Ishikawa (cell line): ENCODE measurements around the gene PLPP4.

Experiments
- CREB1 ChIP-seq: IDR thresholded peaks from 2 replicates; pipeline ENCODE4 v1.6.1; 2012; ENCODE audit warnings: low read depth
- EP300 ChIP-seq: IDR thresholded peaks from 2 replicates; pipeline ENCODE4 v1.6.1; 2012; ENCODE audit warnings: borderline replicate concordance
- RAD21 ChIP-seq: IDR thresholded peaks from 2 replicates; pipeline ENCODE4 v1.6.1; 2012; ENCODE audit warnings: low read depth
- TAF1 ChIP-seq: IDR thresholded peaks from 2 replicates; pipeline ENCODE4 v1.6.1; 2012; ENCODE audit warnings: low read depth, mild to moderate bottlenecking
- TF ChIP-seq, protein P1 (sequence below): IDR thresholded peaks from 2 replicates; pipeline ENCODE4 v1.6.1; 2012
- TF ChIP-seq, protein P2 (sequence below): IDR thresholded peaks from 2 replicates; pipeline ENCODE4 v1.6.1; 2012
- TF ChIP-seq, protein P3 (sequence below): IDR thresholded peaks from 2 replicates; pipeline ENCODE4 v1.6.1; 2012; ENCODE audit warnings: low read depth, mild to moderate bottlenecking

DNA sequence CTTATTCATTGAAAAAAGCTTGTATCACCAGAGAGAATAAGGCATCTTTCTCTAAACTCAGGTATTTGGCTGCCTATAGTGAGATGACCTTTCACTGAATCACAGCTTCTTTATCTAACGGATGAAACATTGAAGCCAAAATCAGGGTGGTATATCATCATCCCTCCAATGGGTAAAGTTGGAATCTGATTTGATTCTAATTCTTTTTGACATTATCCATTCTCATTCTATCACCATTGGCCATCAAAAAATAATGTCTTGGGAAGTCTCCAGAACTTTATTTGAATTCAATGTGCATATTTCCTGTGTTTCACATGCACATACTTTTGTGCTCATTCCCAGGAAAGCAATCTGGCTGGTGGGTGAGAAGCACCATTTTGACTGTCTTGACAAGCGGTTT, 95.2 kb downstream of the PLPP4 start:
- no peak for TF ChIP-seq EP300
- TF ChIP-seq CREB1, result no peak
- no peak for TF ChIP-seq RAD21
- TF ChIP-seq, protein P1, sequence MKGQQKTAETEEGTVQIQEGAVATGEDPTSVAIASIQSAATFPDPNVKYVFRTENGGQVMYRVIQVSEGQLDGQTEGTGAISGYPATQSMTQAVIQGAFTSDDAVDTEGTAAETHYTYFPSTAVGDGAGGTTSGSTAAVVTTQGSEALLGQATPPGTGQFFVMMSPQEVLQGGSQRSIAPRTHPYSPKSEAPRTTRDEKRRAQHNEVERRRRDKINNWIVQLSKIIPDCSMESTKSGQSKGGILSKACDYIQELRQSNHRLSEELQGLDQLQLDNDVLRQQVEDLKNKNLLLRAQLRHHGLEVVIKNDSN, result no peak
- no peak for TF ChIP-seq TAF1
- TF ChIP-seq, protein P2, sequence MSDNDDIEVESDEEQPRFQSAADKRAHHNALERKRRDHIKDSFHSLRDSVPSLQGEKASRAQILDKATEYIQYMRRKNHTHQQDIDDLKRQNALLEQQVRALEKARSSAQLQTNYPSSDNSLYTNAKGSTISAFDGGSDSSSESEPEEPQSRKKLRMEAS, result no peak
- TF ChIP-seq, protein P3, sequence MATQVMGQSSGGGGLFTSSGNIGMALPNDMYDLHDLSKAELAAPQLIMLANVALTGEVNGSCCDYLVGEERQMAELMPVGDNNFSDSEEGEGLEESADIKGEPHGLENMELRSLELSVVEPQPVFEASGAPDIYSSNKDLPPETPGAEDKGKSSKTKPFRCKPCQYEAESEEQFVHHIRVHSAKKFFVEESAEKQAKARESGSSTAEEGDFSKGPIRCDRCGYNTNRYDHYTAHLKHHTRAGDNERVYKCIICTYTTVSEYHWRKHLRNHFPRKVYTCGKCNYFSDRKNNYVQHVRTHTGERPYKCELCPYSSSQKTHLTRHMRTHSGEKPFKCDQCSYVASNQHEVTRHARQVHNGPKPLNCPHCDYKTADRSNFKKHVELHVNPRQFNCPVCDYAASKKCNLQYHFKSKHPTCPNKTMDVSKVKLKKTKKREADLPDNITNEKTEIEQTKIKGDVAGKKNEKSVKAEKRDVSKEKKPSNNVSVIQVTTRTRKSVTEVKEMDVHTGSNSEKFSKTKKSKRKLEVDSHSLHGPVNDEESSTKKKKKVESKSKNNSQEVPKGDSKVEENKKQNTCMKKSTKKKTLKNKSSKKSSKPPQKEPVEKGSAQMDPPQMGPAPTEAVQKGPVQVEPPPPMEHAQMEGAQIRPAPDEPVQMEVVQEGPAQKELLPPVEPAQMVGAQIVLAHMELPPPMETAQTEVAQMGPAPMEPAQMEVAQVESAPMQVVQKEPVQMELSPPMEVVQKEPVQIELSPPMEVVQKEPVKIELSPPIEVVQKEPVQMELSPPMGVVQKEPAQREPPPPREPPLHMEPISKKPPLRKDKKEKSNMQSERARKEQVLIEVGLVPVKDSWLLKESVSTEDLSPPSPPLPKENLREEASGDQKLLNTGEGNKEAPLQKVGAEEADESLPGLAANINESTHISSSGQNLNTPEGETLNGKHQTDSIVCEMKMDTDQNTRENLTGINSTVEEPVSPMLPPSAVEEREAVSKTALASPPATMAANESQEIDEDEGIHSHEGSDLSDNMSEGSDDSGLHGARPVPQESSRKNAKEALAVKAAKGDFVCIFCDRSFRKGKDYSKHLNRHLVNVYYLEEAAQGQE, result no peak
